ENCODE data around the gene NOP16.

NOP16 gene

DNA sequence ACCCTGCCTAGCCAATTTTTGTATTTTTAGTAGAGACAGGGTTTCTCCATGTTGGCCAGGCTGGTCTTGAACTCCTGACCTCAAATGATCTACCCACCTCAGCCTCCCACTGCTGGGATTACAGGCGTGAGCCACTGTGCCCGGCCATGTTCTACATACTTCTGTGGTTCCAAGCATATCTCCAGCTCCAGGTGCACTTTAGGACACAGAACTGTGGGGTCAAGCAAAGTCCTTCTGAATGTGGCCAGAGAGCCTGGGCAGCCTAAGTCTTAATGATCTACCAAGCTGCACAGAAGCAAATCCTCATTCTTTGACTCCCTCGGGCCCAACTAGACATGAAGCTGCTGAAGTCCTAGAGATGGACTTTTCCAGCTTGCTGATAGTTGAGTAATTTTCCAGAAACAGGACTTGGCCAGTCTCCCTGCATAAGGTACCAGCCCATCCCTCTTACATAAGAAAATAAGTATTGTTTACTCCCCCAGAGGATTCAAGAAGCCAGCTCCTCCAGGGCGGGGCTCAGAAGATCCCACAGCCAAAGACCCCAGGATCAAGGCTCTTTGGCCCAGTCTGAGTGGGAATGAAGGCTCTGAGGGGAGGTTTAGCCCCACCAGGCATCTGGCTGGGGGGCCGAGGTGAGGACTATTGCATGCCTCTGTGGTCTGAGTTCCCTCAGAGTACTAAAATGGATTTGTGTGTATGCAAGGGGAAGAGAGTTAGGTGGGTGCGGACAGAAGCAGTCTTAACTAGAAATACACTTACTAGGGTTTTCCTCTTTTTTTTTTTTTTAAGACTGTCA is 19.3 kb upstream of the NOP16 start:
- no peaks in the 10 kb centered on the region for H3K9me3 ChIP-seq (ENCODE audit: control insufficient read depth, insufficient read depth, low read length)
- no peak overlapping the region for H3K9ac ChIP-seq (ENCODE audit: low read depth, low read length)
- no peak overlapping the region for H3K4me3 ChIP-seq (ENCODE audit: low read depth, low read length)
- no peaks in the 10 kb centered on the region for H3K27me3 ChIP-seq (ENCODE audit: control insufficient read depth, insufficient read depth, low read length)
- H3K4me1 ChIP-seq (ENCODE audit: control insufficient read depth, insufficient read depth, low read length) = no peaks in the 10 kb centered on the region
- H3K36me3 ChIP-seq (ENCODE audit: control insufficient read depth, insufficient read depth, low read length) = no peaks in the 10 kb centered on the region

DNA sequence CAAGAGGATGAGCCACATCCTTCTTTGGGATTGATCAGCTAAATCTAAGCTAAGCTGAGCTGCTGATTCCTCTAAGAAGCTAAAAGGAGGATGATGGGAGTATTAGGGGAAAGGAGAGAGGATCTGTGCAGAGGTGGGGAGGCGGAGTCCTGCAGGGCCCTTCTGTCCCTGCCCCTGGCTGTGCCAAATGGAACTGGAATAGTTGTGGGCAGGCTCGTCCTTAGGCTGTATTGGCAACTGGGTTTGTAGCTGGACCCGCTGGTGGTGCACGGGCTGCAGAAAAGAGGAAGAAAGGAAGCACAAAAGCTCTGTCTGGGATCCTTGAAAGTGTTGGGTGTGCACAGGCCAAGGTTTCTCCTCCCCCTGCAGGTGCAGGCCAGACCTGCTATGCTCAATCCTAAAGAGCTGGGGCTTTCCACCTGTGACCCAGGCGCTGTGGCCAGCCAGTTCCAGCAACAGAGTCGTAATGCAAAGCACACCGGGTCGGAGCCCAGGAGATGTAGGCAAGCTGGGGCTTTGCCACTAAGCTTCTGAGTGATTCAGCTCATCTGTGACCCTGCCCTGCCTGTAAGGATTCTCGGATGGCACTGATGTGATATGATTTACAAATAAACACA is 18.1 kb upstream of the NOP16 start:
- no peak overlapping the region for H3K4me3 ChIP-seq (ENCODE audit: low read depth, low read length)
- H3K9ac ChIP-seq (ENCODE audit: low read depth, low read length) = no peak overlapping the region
- no peaks in the 10 kb centered on the region for H3K9me3 ChIP-seq (ENCODE audit: control insufficient read depth, insufficient read depth, low read length)
- no peaks in the 10 kb centered on the region for H3K36me3 ChIP-seq (ENCODE audit: control insufficient read depth, insufficient read depth, low read length)
- no peaks in the 10 kb centered on the region for H3K27me3 ChIP-seq (ENCODE audit: control insufficient read depth, insufficient read depth, low read length)
- H3K4me1 ChIP-seq (ENCODE audit: control insufficient read depth, insufficient read depth, low read length) = no peaks in the 10 kb centered on the region

DNA sequence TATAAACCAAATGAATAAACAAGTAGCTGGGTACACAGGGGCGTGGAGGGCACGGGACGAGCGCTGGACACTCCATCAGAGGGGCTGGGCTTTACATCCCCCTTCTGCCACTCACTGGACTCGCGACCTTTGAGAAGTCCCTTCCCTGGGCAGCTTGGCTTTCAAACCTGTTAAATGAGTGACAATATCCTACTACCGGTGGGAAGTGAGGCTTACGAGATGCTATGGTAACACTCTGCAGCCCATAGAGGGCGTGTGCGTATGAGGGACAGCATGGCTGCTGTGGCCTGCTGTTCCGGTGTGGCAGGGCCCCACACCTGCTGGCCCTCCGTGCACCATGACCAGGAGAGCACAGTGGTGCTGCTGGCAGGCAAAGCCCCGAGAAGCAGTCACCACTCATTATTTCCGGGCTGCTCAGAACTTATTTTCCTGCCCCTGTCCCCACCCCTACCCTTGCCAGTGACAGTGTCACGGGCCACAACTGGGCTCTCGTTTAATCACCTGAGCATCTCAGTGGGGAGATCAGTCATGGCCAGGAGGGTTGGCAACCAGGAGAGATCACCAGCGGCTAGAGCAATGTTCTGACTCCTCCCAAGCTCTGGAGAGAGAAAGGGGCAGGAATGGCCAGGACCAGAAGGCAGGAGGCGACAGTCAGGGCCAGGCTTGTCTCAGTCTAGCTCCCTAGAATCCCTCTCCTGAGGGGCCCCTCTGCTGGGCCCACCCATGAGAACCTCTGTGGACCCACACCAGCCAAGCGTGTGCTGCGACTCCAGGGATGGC is 17.4 kb upstream of the NOP16 start:
- Histone ChIP-seq H3K36me3 (ENCODE audit: control insufficient read depth, insufficient read depth, low read length) (no peaks in the 10 kb centered on the region), H3K9me3 (ENCODE audit: control insufficient read depth, insufficient read depth, low read length) (no peaks in the 10 kb centered on the region), H3K27me3 (ENCODE audit: control insufficient read depth, insufficient read depth, low read length) (no peaks in the 10 kb centered on the region), H3K9ac (ENCODE audit: low read depth, low read length) (no peak overlapping the region), H3K4me1 (ENCODE audit: control insufficient read depth, insufficient read depth, low read length) (no peaks in the 10 kb centered on the region), H3K4me3 (ENCODE audit: low read depth, low read length) (no peak overlapping the region)

DNA sequence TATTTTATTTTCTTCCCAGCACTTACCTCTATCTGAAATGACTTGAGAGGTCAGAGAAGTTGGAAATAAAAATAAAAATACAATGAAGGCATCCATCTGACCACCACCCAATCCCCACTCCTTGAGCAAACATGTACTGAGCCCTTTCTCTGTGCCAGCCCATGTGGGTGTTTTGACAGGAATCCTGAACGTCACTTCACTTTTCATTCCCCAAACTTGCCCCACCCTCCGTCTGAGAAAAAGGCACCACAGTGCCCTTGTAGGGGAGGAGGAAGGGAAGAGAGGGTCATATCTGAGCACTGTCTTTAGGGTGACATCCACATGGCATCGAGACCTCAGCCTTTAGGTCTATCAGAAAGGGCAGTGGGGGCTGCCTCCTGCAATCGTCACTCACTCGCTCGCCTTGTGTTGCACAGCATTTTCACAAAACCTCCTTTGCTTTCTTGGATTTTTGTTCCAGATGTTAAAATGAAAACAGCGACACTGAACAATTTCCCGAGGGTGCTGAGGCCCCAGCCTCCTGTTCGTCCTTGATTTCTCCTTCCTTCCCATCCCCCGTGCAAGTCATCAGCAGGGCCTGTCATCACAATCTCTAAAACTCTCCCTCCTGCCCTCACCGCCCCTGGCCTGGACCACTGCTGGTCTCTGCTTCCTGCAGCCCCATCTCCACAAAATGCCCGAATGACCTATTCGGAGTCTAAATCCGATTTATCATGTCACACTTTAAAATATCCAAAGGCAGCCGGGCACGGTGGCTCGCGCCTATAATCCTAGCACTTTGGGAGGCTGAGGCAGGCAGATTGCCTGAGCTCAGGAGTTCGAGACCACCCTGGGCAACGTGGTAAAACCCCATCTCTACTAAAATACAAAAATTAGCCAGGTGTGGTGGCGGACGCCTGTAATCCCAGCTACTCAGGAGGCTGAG is 13.1 kb upstream of the NOP16 start:
- no peaks in the 10 kb centered on the region for H3K4me1 ChIP-seq (ENCODE audit: control insufficient read depth, insufficient read depth, low read length)
- no peaks in the 10 kb centered on the region for H3K9me3 ChIP-seq (ENCODE audit: control insufficient read depth, insufficient read depth, low read length)
- no peaks in the 10 kb centered on the region for H3K36me3 ChIP-seq (ENCODE audit: control insufficient read depth, insufficient read depth, low read length)
- H3K9ac ChIP-seq (ENCODE audit: low read depth, low read length) = no peak overlapping the region
- H3K4me3 ChIP-seq (ENCODE audit: low read depth, low read length) = no peak overlapping the region
- H3K27me3 ChIP-seq (ENCODE audit: control insufficient read depth, insufficient read depth, low read length) = no peaks in the 10 kb centered on the region

DNA sequence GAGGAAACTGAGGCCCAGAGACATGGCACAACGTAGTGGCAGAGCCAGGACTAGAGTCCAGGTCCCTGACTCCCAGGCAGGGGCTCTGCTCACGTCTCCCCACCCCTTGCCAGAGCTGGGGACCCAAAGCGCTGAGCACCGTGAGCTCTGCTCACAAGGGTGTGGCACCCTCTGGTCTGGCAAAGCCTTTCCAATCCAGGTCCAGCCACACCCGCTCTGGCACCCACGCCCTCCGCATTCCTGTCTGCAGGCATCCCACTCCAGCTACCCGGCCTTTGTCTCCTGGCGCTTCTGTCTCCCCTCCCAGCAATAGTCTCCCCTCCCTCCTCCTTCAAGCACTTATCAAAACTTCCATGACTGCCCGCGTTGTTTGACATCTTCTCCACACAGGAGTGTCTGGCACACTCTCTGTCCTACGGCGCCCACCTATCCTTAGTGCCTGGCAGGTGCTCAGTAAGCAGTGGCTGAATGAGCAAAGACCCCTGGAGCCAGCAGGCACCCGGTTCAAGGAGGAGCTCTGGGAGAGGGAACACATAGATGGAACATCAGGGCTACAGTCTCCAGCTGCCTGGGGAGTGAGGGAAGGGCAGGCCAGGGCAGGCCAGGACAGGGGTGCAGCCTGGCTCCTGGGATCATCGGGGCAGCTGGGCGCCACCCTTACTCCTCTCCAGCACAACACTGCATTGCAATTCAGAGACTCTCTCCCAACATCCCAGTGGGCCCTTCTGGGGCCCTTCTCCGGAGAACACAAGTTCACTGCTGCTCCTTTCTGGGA is 12.2 kb upstream of the NOP16 start:
- Histone ChIP-seq H3K9ac (ENCODE audit: low read depth, low read length) (no peak overlapping the region), H3K27me3 (ENCODE audit: control insufficient read depth, insufficient read depth, low read length) (no peaks in the 10 kb centered on the region), H3K9me3 (ENCODE audit: control insufficient read depth, insufficient read depth, low read length) (no peaks in the 10 kb centered on the region), H3K4me3 (ENCODE audit: low read depth, low read length) (no peak overlapping the region), H3K4me1 (ENCODE audit: control insufficient read depth, insufficient read depth, low read length) (no peaks in the 10 kb centered on the region), H3K36me3 (ENCODE audit: control insufficient read depth, insufficient read depth, low read length) (no peaks in the 10 kb centered on the region)

DNA sequence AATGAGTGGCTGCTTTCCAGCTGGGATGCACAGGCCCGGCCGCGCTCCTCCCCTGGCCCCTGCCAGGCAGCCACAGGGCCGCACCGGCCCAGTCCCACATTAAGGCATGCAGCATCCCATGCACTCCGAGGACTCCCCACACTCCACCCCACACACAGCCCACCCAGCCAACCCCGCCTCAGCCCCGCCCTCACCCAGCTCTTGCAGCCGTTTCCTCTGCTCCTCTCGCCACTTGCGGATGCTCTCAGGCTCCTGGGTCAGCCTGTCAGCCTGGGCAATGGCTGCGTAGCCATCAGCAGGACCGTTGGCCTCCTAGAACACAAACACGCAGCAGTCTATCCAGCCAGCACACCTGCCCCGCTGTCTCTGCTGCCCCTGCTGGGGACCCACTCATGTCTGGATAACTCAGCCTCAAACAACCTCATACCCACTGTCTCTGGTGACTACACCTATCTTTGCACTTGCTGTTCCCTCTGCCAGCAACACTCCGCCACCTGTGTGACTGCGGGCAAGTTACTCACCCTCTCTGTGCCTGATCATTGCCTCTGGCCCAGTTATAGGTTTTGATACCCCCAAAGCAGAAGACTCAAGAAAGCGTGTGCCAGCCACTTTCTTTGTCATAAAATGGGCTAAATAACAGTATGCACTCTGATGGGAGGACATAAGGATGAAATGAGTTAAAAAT is 9.5 kb upstream of the NOP16 start:
- no peaks in the 10 kb centered on the region for H3K9me3 ChIP-seq (ENCODE audit: control insufficient read depth, insufficient read depth, low read length)
- H3K9ac ChIP-seq (ENCODE audit: low read depth, low read length) = no peak overlapping the region
- no peaks in the 10 kb centered on the region for H3K4me1 ChIP-seq (ENCODE audit: control insufficient read depth, insufficient read depth, low read length)
- no peaks in the 10 kb centered on the region for H3K36me3 ChIP-seq (ENCODE audit: control insufficient read depth, insufficient read depth, low read length)
- no peaks in the 10 kb centered on the region for H3K27me3 ChIP-seq (ENCODE audit: control insufficient read depth, insufficient read depth, low read length)
- H3K4me3 ChIP-seq (ENCODE audit: low read depth, low read length) = no peak overlapping the region

DNA sequence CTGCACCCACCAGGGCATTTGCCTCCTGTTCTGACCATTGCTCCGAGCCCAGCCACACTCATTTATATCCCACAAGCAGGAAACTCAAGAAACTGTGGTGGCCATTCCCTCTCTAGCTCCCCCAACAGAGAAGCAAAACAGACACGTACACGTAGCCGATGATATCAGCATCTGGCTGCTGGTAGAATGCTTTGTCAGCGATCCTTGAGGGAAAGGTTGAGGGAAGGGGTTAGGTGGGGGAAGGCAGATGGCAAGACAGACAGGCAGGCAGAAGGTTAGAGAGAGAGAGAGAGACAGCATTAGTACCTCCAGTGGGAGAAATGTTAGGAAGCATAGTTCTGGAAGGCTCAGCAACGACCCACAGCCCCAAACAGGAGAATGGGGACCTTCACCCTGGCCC is 7.9 kb upstream of the NOP16 start:
- Histone ChIP-seq H3K4me1 (ENCODE audit: control insufficient read depth, insufficient read depth, low read length) (no peaks in the 10 kb centered on the region), H3K9ac (ENCODE audit: low read depth, low read length) (no peak overlapping the region), H3K9me3 (ENCODE audit: control insufficient read depth, insufficient read depth, low read length) (no peaks in the 10 kb centered on the region), H3K27me3 (ENCODE audit: control insufficient read depth, insufficient read depth, low read length) (no peaks in the 10 kb centered on the region), H3K36me3 (ENCODE audit: control insufficient read depth, insufficient read depth, low read length) (no peaks in the 10 kb centered on the region), H3K4me3 (ENCODE audit: low read depth, low read length) (no peak overlapping the region)

DNA sequence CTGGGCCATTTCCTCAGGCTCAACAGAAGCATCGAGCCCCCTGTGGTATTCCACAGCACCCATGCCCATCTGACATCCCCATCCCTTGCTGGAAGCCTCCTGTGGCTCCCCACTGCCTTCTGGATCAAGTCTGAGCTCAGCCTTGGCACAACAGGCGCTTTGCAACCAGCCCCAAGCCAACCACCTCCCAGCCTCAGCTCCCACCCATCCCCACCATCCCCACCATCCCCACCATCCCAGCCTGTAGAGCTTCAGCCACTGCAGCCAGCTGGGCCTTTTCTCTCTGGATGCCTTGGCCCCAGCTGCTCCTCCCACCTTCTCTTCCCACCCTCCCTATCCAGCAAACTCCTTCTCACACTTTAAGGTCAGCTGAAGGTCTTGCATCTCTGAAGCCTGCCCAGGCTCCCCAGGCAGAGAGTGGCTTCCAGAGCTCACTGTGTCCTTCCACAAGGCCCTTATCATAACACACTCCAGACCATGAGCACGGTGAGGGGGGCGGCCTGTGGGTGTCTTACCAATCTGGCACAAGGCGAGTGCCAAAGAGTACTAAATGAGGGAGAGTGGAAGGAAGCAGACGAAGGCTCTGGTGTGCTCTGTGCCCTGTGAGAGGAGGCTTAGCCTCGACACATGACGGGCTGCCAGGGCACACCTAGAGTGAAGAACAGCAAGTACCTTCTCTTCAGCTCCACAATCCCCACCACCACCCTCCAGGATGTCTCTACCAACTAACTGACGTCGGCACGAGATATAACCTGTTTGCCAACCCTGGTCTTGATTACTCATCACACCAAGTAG is 6.7 kb upstream of the NOP16 start:
- no peaks in the 10 kb centered on the region for H3K27me3 ChIP-seq (ENCODE audit: control insufficient read depth, insufficient read depth, low read length)
- no peak overlapping the region for H3K4me3 ChIP-seq (ENCODE audit: low read depth, low read length)
- no peaks in the 10 kb centered on the region for H3K36me3 ChIP-seq (ENCODE audit: control insufficient read depth, insufficient read depth, low read length)

DNA sequence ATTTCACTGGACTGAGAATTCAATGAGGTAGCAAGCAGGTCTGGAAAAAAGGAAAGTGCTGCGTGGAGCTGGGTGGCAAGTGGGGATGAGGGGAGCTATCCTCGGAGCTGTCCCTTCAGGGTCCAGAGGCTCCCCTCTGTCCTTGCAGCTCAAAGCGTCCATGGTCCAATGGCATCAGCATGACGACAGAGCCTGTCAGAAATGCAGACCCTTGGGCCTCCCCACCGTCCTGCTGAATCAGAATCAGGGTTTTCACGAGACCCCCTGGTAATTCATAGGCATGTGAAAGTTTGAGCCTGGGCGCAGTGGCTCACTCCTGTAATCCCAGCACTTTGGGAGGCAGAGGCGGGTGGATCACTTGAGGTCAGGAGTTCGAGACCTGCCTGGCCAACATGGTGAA is 5.7 kb upstream of the NOP16 start:
- H3K9me3 ChIP-seq (ENCODE audit: control insufficient read depth, insufficient read depth, low read length) = no peaks in the 10 kb centered on the region
- H3K36me3 ChIP-seq (ENCODE audit: control insufficient read depth, insufficient read depth, low read length) = no peaks in the 10 kb centered on the region
- H3K9ac ChIP-seq (ENCODE audit: low read depth, low read length) = no peak overlapping the region
- H3K27me3 ChIP-seq (ENCODE audit: control insufficient read depth, insufficient read depth, low read length) = no peaks in the 10 kb centered on the region
- no peaks in the 10 kb centered on the region for H3K4me1 ChIP-seq (ENCODE audit: control insufficient read depth, insufficient read depth, low read length)
- no peak overlapping the region for H3K4me3 ChIP-seq (ENCODE audit: low read depth, low read length)

More for the DNA sequence above, 6.7 kb upstream of the NOP16 start:
- no peaks in the 10 kb centered on the region for H3K4me1 ChIP-seq (ENCODE audit: control insufficient read depth, insufficient read depth, low read length)
- no peak overlapping the region for H3K9ac ChIP-seq (ENCODE audit: low read depth, low read length)
- H3K9me3 ChIP-seq (ENCODE audit: control insufficient read depth, insufficient read depth, low read length) = no peaks in the 10 kb centered on the region

DNA sequence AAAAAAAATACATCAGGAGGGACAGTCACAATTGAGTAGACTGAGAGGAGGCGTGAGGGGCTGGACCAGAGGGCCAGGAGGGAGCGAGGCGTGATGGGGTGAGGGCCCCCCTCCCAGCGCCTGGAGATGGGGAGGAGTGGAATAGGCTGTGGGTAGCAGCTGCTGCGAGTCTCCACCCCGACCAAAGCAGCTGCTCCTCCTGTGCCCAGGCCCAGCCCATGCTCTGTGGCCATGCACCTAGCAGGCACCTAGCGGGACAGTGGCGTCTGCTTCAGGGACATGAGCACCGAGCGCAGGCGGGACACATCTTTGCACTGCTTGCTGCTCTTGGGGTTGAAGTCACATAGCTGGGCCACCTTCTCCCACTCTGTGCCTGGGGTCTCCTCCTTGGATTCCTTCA is 4.1 kb upstream of the NOP16 start:
- Histone ChIP-seq H3K27me3 (ENCODE audit: control insufficient read depth, insufficient read depth, low read length) (no peaks in the 10 kb centered on the region), H3K9me3 (ENCODE audit: control insufficient read depth, insufficient read depth, low read length) (no peaks in the 10 kb centered on the region), H3K4me3 (ENCODE audit: low read depth, low read length) (no peak overlapping the region), H3K9ac (ENCODE audit: low read depth, low read length) (no peak overlapping the region), H3K36me3 (ENCODE audit: control insufficient read depth, insufficient read depth, low read length) (no peaks in the 10 kb centered on the region), H3K4me1 (ENCODE audit: control insufficient read depth, insufficient read depth, low read length) (no peaks in the 10 kb centered on the region)

Data from iPS-15b (cell line).